Measurements from ENCODE around the gene NGRN.

The NGRN gene, protein sequence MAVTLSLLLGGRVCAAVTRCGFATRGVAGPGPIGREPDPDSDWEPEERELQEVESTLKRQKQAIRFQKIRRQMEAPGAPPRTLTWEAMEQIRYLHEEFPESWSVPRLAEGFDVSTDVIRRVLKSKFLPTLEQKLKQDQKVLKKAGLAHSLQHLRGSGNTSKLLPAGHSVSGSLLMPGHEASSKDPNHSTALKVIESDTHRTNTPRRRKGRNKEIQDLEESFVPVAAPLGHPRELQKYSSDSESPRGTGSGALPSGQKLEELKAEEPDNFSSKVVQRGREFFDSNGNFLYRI

DNA sequence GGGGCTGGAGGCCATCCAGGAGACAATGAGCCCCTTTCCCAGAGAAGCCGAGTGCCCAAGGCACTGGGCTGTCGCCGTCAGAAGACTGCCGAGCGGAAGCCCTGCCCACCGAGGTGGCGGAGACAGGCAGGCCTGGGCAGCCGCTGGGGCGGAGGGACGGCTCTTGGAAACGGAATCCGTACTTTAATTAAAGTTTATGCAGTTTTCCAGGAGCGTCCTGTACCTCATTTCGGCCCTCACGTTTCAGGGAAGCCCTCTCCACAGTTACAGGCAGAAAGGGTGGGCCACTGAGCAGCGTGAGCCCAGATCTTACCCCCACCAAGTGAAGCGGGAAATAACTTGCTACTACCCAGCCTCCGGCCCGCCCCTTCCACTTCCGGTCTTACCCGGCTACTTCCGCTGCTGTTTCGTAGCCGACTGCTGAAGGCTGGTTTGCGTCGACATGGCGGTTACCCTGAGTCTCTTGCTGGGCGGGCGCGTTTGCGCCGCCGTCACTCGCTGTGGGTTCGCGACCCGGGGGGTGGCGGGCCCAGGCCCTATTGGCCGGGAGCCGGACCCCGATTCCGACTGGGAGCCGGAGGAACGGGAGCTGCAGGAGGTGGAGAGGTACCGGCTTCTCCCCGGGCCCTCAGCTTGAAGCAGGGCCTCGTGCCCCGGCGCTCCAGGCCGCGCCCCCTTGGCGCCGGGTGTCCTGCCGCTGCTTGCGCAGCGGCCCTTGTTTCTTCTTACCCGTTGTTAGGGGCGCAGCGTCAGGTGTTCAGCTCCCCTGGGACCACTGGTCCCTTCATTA, at the start of gene NGRN:
Gene NGRN, plus strand, starts transcription at position 402 of the 790 bp plus-strand sequence. Its CDS starts 41 bp downstream, at position 443.
- peak within 1 kb of the TSS; percentile 88 for H3K4me3 ChIP-seq (ENCODE audit: low read depth, low read length)
- TF ChIP-seq, protein P1, sequence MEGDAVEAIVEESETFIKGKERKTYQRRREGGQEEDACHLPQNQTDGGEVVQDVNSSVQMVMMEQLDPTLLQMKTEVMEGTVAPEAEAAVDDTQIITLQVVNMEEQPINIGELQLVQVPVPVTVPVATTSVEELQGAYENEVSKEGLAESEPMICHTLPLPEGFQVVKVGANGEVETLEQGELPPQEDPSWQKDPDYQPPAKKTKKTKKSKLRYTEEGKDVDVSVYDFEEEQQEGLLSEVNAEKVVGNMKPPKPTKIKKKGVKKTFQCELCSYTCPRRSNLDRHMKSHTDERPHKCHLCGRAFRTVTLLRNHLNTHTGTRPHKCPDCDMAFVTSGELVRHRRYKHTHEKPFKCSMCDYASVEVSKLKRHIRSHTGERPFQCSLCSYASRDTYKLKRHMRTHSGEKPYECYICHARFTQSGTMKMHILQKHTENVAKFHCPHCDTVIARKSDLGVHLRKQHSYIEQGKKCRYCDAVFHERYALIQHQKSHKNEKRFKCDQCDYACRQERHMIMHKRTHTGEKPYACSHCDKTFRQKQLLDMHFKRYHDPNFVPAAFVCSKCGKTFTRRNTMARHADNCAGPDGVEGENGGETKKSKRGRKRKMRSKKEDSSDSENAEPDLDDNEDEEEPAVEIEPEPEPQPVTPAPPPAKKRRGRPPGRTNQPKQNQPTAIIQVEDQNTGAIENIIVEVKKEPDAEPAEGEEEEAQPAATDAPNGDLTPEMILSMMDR (IDR thresholded peaks at IDR 0.05; ENCODE audit: low read depth, low read length), result no peak

DNA sequence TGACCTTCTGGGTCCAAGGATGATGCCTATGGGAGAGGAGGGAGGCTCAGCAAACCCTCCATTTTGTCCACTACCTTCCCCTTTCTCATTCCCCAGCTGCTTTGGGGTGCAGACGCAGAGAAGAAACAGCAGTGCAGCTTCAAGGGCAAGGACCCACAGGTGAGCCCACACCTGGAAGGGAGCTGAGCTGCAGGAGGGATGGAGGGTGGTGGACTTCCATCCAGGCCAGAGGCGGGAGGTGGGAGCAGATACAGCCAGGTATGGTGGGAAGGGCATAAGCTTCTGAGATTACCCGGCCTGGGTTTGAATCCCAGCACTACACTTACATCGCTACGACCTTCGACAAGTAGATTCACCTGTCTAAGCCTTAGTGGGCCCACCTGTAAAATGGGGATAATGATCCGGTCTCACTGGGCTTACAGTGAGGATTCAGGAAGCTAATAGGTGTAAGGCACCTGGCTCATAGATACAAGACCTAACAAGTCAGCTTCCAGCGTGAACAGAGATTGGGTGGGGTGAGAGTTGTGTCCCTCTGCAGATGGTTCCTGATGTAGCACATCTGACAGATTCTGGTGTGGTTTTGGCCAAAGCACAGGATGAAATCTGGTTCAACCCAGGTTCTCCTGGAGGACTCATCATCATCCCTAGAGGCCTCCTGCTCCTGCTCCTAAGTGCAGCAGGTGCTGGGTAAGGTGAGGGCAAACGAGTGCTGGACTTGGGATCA, 47.6 kb upstream of the NGRN start:
- no peak overlapping the region for H3K4me3 ChIP-seq (ENCODE audit: low read depth, low read length)
- TF ChIP-seq, protein P1 (IDR thresholded peaks at IDR 0.05; ENCODE audit: low read depth, low read length), result no peak

DNA sequence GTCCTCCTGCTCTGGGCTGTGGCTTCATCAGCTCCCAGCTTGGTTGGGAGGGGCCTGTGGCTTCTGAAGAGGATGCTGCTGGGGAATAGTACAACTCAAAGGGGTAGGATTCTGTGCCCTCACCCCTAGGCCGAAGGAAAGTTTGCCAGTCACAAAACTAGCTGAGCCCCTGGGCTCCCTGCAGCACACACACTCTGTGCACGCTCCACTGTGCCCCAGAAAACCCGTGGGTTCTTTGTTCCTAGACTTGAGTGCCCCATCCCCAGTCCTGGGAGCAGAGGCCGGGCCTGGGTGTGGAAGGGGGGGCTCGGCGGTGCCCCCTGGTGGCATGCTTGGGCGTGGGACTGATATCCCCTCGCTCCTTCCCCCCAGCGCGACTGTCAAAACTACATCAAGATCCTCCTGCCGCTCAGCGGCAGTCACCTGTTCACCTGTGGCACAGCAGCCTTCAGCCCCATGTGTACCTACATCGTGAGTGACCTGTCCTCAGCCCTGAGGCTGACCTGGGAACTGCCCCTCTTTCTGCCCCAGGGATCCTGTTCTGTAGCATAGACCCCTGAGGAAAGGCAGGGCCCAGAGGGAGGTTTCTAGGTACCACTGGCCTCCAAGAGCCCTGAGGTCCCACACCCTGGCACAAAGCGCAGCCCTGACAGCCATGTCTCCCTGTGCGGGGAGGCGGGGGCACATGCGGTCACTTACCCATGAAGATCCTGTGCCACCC, 45.9 kb upstream of the NGRN start:
- TF ChIP-seq, protein P1 (IDR thresholded peaks at IDR 0.05; ENCODE audit: low read depth, low read length), result peak; percentile 67
- H3K4me3 ChIP-seq (ENCODE audit: low read depth, low read length), result no peak overlapping the region

DNA sequence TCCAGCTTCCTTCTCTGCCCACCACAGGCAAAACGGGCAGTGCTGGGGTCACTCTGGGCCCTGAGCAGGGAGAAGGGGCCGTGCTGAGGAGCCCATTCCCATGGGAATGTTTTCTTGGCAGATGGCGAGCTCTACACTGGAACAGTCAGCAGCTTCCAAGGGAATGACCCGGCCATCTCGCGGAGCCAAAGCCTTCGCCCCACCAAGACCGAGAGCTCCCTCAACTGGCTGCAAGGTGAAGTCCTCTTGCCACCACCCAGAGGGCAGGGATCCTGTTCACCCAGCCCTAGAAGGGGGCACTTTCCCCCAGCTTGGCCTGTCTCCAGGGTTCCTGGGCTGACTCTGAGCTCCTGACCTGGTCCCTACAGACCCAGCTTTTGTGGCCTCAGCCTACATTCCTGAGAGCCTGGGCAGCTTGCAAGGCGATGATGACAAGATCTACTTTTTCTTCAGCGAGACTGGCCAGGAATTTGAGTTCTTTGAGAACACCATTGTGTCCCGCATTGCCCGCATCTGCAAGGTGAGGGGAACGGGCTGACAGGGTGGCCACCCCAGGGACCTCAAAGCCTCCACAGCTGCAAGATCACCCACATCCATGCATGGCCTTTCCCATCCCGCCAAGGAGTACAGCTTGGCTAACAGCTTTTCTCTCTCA, 44.1 kb upstream of the NGRN start:
- TF ChIP-seq, protein P1 (IDR thresholded peaks at IDR 0.05; ENCODE audit: low read depth, low read length), result peak; percentile 77
- H3K4me3 ChIP-seq (ENCODE audit: low read depth, low read length), result no peak overlapping the region

DNA sequence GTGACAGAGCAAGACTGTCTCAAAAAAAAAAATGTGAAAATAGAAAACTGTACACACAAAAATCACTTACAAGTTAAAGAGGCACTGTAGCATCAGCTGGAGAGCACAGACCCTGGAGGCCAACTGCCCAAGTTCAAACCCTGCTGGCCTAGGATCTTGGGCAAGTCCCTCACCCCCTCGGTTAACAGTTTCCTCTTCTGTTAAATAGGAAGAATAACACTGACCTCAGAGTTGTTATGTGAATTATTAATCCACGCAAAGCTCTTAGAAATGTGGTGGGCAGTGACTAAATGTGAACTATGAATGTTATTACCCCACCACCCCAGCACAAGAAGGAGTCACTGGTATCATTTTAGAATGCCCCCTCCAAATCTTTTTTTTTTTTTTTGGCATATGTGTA, 42.9 kb upstream of the NGRN start:
- TF ChIP-seq, protein P1 (IDR thresholded peaks at IDR 0.05; ENCODE audit: low read depth, low read length), result no peak
- H3K4me3 ChIP-seq (ENCODE audit: low read depth, low read length), result no peak overlapping the region

DNA sequence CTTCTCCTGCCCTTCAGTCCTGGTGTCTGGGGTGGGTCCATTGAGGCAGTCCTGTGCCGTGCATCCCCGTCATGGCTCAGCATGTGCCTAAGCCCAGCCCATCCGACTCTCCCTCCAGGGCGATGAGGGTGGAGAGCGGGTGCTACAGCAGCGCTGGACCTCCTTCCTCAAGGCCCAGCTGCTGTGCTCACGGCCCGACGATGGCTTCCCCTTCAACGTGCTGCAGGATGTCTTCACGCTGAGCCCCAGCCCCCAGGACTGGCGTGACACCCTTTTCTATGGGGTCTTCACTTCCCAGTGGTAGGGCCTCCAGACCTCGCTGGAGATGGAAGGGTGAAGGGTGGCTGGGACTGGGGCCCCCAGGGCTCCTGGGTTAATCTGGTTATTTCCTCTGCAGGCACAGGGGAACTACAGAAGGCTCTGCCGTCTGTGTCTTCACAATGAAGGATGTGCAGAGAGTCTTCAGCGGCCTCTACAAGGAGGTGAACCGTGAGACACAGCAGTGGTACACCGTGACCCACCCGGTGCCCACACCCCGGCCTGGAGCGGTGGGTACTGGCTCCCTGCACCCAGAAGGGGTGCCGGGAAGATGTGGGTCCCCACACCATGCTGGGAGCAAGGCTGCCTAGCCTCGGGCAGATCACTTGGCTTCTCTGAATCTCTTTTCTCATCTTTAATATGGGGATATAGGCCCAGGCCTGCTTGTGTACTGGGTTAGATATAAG, 41.9 kb upstream of the NGRN start:
- H3K4me3 ChIP-seq (ENCODE audit: low read depth, low read length), result no peak overlapping the region
- TF ChIP-seq, protein P1 (IDR thresholded peaks at IDR 0.05; ENCODE audit: low read depth, low read length), result no peak

Data from WI38 (cell line).